DND-41 (cell line): ENCODE data around the gene UCK2.

Experiments
- ATAC-seq: fragments of 200-7000 bp; cut with Tn5 transposase; 3 replicates; pipeline ENCODE4 v1.9.1; 2021; ENCODE audit warnings: low read depth; ENCODE audit not compliant: insufficient read depth
- DNase-seq: peaks from one replicate; pipeline ENCODE4 v3.0.0-alpha.2; 2020
- H2AFZ ChIP-seq: 2 replicates; pipeline ENCODE4 v1.6.0; 2012; ENCODE audit warnings: low read depth, low read length
- H3K27ac ChIP-seq: 2 replicates; pipeline ENCODE4 v1.5.1; 2012; ENCODE audit warnings: low read length, inconsistent platforms
- H3K27me3 ChIP-seq: fragments of 200-600 bp; sonication (generic); 2 replicates; pipeline ENCODE4 v1.6.0; 2012; ENCODE audit warnings: low read length, mild to moderate bottlenecking, inconsistent platforms; ENCODE audit not compliant: insufficient read depth, poor library complexity
- H3K36me3 ChIP-seq: 2 replicates; pipeline ENCODE4 v1.5.1; 2012; ENCODE audit warnings: low read length, inconsistent platforms; ENCODE audit not compliant: insufficient read depth
- H3K4me1 ChIP-seq: 2 replicates; pipeline ENCODE4 v1.5.1; 2012; ENCODE audit warnings: mild to moderate bottlenecking, low read length; ENCODE audit not compliant: insufficient read depth
- H3K4me2 ChIP-seq: 2 replicates; pipeline ENCODE4 v1.6.0; 2012; ENCODE audit warnings: mild to moderate bottlenecking, moderate library complexity, low read length, inconsistent platforms; ENCODE audit not compliant: insufficient read depth
- H3K4me3 ChIP-seq, 2 experiments: fragments of 200-600 bp in 1 of 2; shearing (Covaris generic) in 1 of 2; 2 replicates each; pipeline ENCODE4 v1.5.1; 2012 to 2016; ENCODE audit warnings: inconsistent platforms in 2 of 2, low read length in 2 of 2, mild to moderate bottlenecking in 2 of 2, low read depth in 1 of 2, moderate library complexity in 1 of 2
- H3K79me2 ChIP-seq: 2 replicates; pipeline ENCODE4 v1.6.0; 2012; ENCODE audit warnings: low read length, inconsistent platforms; ENCODE audit not compliant: insufficient read depth
- H3K9ac ChIP-seq: 2 replicates; pipeline ENCODE4 v1.6.0; 2012; ENCODE audit warnings: low read depth, mild to moderate bottlenecking, inconsistent platforms, low read length, moderate library complexity
- H3K9me3 ChIP-seq: 2 replicates; pipeline ENCODE4 v1.5.1; 2012; ENCODE audit warnings: low read length, moderate library complexity, mild to moderate bottlenecking, inconsistent platforms; ENCODE audit not compliant: insufficient read depth, severe bottlenecking
- H4K20me1 ChIP-seq: 2 replicates; pipeline ENCODE4 v1.6.0; 2012; ENCODE audit warnings: low read length; ENCODE audit not compliant: insufficient read depth
- EZH2 ChIP-seq: IDR thresholded peaks from 3 replicates; pipeline ENCODE4 v1.6.1; 2012; ENCODE audit warnings: borderline replicate concordance, low read depth, mild to moderate bottlenecking, moderate library complexity, low read length, inconsistent platforms; ENCODE audit not compliant: severe bottlenecking
- TF ChIP-seq, protein P1 (sequence below): IDR thresholded peaks from 2 replicates; pipeline ENCODE4 v1.5.1; 2012; ENCODE audit warnings: borderline replicate concordance, low read length, moderate library complexity, mild to moderate bottlenecking; ENCODE audit not compliant: poor library complexity, severe bottlenecking; ENCODE audit errors: extremely low read depth

UCK2 gene

DNA sequence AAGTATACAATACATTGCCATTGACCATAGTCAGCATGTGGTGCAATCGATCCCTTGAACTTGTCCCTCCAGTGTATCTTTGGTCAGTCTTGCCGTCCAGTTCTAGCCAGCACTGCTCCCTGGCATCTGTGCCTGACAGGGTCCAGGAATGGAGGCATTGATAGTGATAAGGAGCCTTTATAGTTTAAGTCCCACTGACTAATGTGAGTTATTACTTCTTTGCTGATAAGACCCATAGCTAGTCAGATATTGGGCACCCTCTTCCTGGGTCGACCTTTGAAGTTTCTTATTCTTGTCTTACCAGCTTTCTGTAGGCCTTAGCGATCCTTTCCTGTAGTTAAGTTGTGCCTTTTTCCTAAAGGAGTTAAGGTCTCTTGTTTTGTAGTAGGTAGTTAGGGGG is 13.0 kb downstream of the UCK2 start:
- Histone ChIP-seq H3K4me1 (peaks cover 100% of the 10 kb centered on the region), H4K20me1 (peaks cover 89% of the 10 kb centered on the region), H3K79me2 (peaks cover 100% of the 10 kb centered on the region)

DNA sequence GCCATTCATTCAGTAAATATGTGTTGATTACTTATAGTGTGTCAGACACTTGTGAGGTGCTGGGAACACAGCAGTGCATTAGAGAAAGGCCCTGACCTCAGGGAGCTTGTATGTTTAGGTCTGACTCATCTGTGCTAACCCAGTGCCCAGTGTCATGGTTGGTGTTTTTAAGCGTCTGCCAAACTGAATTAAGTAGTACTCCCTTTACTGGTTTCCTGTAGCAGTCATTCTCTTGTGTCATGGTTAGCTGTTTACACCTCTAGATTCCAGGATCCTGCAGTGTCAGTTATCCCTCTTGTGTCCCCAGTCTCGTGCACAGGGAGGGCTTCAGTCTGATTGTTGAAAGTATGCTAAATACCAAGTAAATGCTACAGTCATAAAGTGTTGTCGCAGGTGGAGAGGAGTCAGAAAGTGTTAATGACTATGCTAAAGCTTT is 14.2 kb downstream of the UCK2 start:
- Histone ChIP-seq H3K4me2 (peak overlapping the region; percentile 61), H2AFZ (no peak overlapping the region), H3K27ac (peak overlapping the region; percentile 97), H3K9me3 (no peaks in the 10 kb centered on the region), H3K36me3 (peaks cover 28% of the 10 kb centered on the region), H3K27me3 (no peaks in the 10 kb centered on the region), H4K20me1 (peaks cover 88% of the 10 kb centered on the region), H3K4me1 (peaks cover 100% of the 10 kb centered on the region), H3K4me3 (peak overlapping the region in 1 of 2 experiments; percentile 28; a peak in 2 of 4 replicates), H3K79me2 (peaks cover 100% of the 10 kb centered on the region), H3K9ac (peak overlapping the region; percentile 30)
- DNase-seq: no peak
- no peak for ATAC-seq
- TF ChIP-seq, protein P1, sequence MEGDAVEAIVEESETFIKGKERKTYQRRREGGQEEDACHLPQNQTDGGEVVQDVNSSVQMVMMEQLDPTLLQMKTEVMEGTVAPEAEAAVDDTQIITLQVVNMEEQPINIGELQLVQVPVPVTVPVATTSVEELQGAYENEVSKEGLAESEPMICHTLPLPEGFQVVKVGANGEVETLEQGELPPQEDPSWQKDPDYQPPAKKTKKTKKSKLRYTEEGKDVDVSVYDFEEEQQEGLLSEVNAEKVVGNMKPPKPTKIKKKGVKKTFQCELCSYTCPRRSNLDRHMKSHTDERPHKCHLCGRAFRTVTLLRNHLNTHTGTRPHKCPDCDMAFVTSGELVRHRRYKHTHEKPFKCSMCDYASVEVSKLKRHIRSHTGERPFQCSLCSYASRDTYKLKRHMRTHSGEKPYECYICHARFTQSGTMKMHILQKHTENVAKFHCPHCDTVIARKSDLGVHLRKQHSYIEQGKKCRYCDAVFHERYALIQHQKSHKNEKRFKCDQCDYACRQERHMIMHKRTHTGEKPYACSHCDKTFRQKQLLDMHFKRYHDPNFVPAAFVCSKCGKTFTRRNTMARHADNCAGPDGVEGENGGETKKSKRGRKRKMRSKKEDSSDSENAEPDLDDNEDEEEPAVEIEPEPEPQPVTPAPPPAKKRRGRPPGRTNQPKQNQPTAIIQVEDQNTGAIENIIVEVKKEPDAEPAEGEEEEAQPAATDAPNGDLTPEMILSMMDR: no peak

More for the DNA sequence above, 13.0 kb downstream of the UCK2 start:
- Histone ChIP-seq H3K4me2 (peak overlapping the region; percentile 48; the same call in 1 of the 2 replicates), H3K4me3 (no peak overlapping the region), H3K36me3 (peaks cover 34% of the 10 kb centered on the region), H3K9me3 (no peaks in the 10 kb centered on the region), H3K27ac (peak overlapping the region; percentile 71), H2AFZ (no peak overlapping the region), H3K27me3 (no peaks in the 10 kb centered on the region), H3K9ac (peak overlapping the region; percentile 22; the same call in 1 of the 2 replicates)
- no peak for DNase-seq
- ATAC-seq: no peak
- TF ChIP-seq, protein P1: no peak
- TF ChIP-seq EZH2: no peak

DNA sequence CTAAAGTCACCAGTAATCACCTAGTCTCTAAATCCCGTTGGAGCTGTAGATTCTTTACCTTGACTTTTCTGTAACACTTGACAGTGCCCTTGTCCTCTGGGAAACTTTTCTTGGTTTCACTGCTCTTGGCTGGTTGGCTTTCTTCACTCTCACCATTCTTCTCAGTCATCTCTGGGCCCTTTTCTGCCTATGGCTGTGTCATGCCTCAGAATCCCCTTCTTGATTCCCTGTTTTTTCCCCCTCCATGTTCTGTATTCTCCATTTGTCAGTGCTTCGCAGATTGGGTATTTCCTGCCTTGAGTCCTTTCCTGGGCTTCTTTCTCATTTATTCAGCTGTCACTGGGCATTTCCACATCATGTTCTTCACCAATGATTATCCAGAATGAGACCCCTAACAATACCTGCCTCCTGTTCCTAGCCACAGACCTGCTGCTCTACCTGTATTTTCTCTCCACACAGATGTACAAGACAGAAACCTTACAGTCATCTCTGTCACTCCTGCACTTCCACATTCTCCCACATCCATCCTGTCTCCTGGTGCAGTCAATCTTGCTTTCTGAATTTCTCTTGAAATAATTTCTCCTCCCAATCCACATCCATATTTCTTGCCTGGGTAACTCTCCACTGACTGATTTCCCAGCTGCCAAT is 14.7 kb downstream of the UCK2 start:
- DNase-seq: no peak
- H4K20me1 ChIP-seq: peaks cover 88% of the 10 kb centered on the region
- peak overlapping the region; percentile 97 for H3K27ac ChIP-seq
- no peak overlapping the region for H2AFZ ChIP-seq
- H3K4me2 ChIP-seq: peak overlapping the region; percentile 61
- no peak for TF ChIP-seq EZH2
- TF ChIP-seq, protein P1: no peak
- no peaks in the 10 kb centered on the region for H3K27me3 ChIP-seq
- peaks cover 23% of the 10 kb centered on the region for H3K36me3 ChIP-seq
- peaks cover 100% of the 10 kb centered on the region for H3K79me2 ChIP-seq
- H3K4me3 ChIP-seq: peak overlapping the region in 1 of 2 experiments; percentile 28; a peak in 2 of 4 replicates
- no peak for ATAC-seq
- no peaks in the 10 kb centered on the region for H3K9me3 ChIP-seq
- H3K9ac ChIP-seq: peak overlapping the region; percentile 30
- H3K4me1 ChIP-seq: peaks cover 100% of the 10 kb centered on the region
